Caco-2 (cell line): ENCODE measurements around the gene SPACA1. TPM values are rescaled to one million over a fixed set of nuclear protein-coding genes. Genes with fewer than 3 reads are reported as not detected.

Experiments used
- BruUV-seq: library from RNA; stranded (reverse); fragments of 400-500 nt; replicated peaks from 2 replicates; lab custom pipeline; 2021; lab: Mats Ljungman, UMichigan
- CTCF ChIA-PET: fragments of 300-600 bp; sonication (Branson Sonifier 250); formaldehyde crosslinking; loops from one replicate; lab custom pipeline; 2022; ENCODE audit warnings: antibody characterized with exemption; lab: Charles Lee
- POLR2A ChIA-PET: fragments of 300-600 bp; sonication (Branson Sonifier 250); formaldehyde crosslinking; loops from one replicate; lab custom pipeline; 2022; ENCODE audit warnings: antibody characterized with exemption; lab: Charles Lee
- DNase-seq, 2 experiments: peaks; one replicate each; pipeline versions ENCODE4 v3.0.0 to v3.0.0-alpha.2; 2020 to 2022
- H3K27me3 ChIP-seq: replicated peaks from 2 replicates; pipeline ENCODE4 v1.6.0; 2011; ENCODE audit warnings: low read length; ENCODE audit not compliant: control insufficient read depth, insufficient read depth
- H3K36me3 ChIP-seq: 2 replicates; pipeline ENCODE4 v1.5.1; 2011; ENCODE audit warnings: low read length; ENCODE audit not compliant: control insufficient read depth, insufficient read depth
- H3K4me1 ChIP-seq: fragments of 250-450 bp; sonication (Bioruptor Pico); 2 replicates; pipeline ENCODE4 v1.5.1; 2020; ENCODE audit warnings: mild to moderate bottlenecking
- H3K4me3 ChIP-seq: 2 replicates; pipeline ENCODE4 v1.5.1; 2011; ENCODE audit warnings: low read depth, mild to moderate bottlenecking, control low read depth, low read length
- H3K9me3 ChIP-seq: fragments of 250-450 bp; sonication (Bioruptor Pico); 2 replicates; pipeline ENCODE4 v1.5.1; 2020; ENCODE audit warnings: mild to moderate bottlenecking, moderate library complexity
- H3K27ac Mint-ChIP-seq: one replicate; pipeline ENCODE4 v1.8.0; 2022; ENCODE audit warnings: mixed read lengths; ENCODE audit not compliant: unreplicated experiment
- H3K27me3 Mint-ChIP-seq: one replicate; pipeline ENCODE4 v1.8.0; 2022; ENCODE audit warnings: mixed read lengths; ENCODE audit not compliant: insufficient read depth, unreplicated experiment
- H3K36me3 Mint-ChIP-seq: one replicate; pipeline ENCODE4 v1.8.0; 2022; ENCODE audit warnings: mild to moderate bottlenecking, mixed read lengths; ENCODE audit not compliant: insufficient read depth, unreplicated experiment
- H3K4me1 Mint-ChIP-seq: one replicate; pipeline ENCODE4 v1.8.0; 2022; ENCODE audit warnings: low read depth, mixed read lengths; ENCODE audit not compliant: unreplicated experiment
- H3K4me3 Mint-ChIP-seq: one replicate; pipeline ENCODE4 v1.8.0; 2022; ENCODE audit warnings: mild to moderate bottlenecking, moderate library complexity, mixed read lengths; ENCODE audit not compliant: unreplicated experiment
- H3K9me3 Mint-ChIP-seq: one replicate; pipeline ENCODE4 v1.8.0; 2022; ENCODE audit warnings: mixed read lengths; ENCODE audit not compliant: unreplicated experiment
- intact Hi-C: fragments of 100-400 bp; cut with micrococcal nuclease; formaldehyde crosslinking; loops from one replicate; pipeline ENCODE4 v1.10.0; 2022; ENCODE audit not compliant: unreplicated experiment
- total RNA-seq: library from RNA; stranded (reverse); gene quantifications from 2 replicates; pipeline ENCODE4 v1.2.3, GENCODE V29; 2022
- TF ChIP-seq, protein P1 (sequence below), 2 experiments: fragments of 200-600 bp in 1 of 2; IDR thresholded peaks; 1 replicate in 1 of 2; 2 replicates in 1 of 2; pipeline versions ENCODE4 v1.5.1 to v1.8.0; 2011 to 2022; ENCODE audit warnings: antibody characterized with exemption in 1 of 2, control low read depth in 1 of 2, inconsistent platforms in 1 of 2, low read depth in 1 of 2, low read length in 1 of 2, mild to moderate bottlenecking in 1 of 2, moderate library complexity in 1 of 2; ENCODE audit not compliant: insufficient read depth in 1 of 2, severe bottlenecking in 1 of 2, unreplicated experiment in 1 of 2

The SPACA1 gene
- total RNA-seq, 1 experiment from 2014 or later = not detected

DNA sequence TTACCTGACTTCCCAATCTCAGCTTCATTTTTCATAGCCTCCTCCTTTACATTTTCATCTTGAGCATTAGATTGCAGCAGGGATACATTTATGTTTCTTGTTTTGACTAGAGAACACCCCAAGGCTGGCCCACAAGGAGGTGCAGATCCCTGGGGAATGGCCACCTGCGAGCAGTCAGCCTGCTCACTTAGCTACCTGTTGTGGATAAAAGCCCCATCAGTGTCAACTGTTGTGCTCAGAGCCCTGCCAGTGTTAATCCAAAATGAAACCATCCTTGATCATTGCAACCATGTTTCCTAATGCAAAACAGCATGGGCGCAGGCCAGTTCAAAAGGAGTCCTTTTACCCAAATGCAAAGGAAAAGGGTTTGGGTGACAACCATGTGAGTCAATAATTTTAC lies 67.7 kb downstream of the SPACA1 start:
- Mint-ChIP-seq H3K27me3 (peaks cover 9% of the 10 kb centered on the region), H3K4me3 (no peak overlapping the region), H3K27ac (no peak overlapping the region), H3K9me3 (no peaks in the 10 kb centered on the region), H3K36me3 (no peaks in the 10 kb centered on the region), H3K4me1 (no peaks in the 10 kb centered on the region)
- POLR2A ChIA-PET = no interaction called here
- Histone ChIP-seq H3K4me1 (no peaks in the 10 kb centered on the region), H3K4me3 (no peak overlapping the region), H3K9me3 (no peaks in the 10 kb centered on the region), H3K36me3 (no peaks in the 10 kb centered on the region), H3K27me3 (no peaks in the 10 kb centered on the region)
- intact Hi-C loops = no loop called here
- no TSS peak for BruUV-seq
- TF ChIP-seq, protein P1, sequence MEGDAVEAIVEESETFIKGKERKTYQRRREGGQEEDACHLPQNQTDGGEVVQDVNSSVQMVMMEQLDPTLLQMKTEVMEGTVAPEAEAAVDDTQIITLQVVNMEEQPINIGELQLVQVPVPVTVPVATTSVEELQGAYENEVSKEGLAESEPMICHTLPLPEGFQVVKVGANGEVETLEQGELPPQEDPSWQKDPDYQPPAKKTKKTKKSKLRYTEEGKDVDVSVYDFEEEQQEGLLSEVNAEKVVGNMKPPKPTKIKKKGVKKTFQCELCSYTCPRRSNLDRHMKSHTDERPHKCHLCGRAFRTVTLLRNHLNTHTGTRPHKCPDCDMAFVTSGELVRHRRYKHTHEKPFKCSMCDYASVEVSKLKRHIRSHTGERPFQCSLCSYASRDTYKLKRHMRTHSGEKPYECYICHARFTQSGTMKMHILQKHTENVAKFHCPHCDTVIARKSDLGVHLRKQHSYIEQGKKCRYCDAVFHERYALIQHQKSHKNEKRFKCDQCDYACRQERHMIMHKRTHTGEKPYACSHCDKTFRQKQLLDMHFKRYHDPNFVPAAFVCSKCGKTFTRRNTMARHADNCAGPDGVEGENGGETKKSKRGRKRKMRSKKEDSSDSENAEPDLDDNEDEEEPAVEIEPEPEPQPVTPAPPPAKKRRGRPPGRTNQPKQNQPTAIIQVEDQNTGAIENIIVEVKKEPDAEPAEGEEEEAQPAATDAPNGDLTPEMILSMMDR (IDR thresholded peaks at IDR 0.05; ENCODE audit: insufficient read depth in 1 of 2, low read depth in 1 of 2, low read length in 1 of 2, severe bottlenecking in 1 of 2, unreplicated experiment in 1 of 2) = no peak
- CTCF ChIA-PET = no interaction called here
- DNase-seq = no peak

- Mint-ChIP-seq H3K27me3 (peaks cover 9% of the 10 kb centered on the region), H3K9me3 (no peaks in the 10 kb centered on the region), H3K36me3 (no peaks in the 10 kb centered on the region), H3K4me3 (no peak overlapping the region), H3K4me1 (no peaks in the 10 kb centered on the region), H3K27ac (no peak overlapping the region)
- Histone ChIP-seq H3K4me3 (no peak overlapping the region), H3K9me3 (no peaks in the 10 kb centered on the region), H3K4me1 (no peaks in the 10 kb centered on the region), H3K27me3 (no peaks in the 10 kb centered on the region), H3K36me3 (no peaks in the 10 kb centered on the region)
- ChIA-PET CTCF (no interaction called here), POLR2A (no interaction called here)
- TF ChIP-seq, protein P1 (IDR thresholded peaks at IDR 0.05; ENCODE audit: insufficient read depth in 1 of 2, low read depth in 1 of 2, low read length in 1 of 2, severe bottlenecking in 1 of 2, unreplicated experiment in 1 of 2) = no peak
- no TSS peak for BruUV-seq
- no peak for DNase-seq
- intact Hi-C loops = no loop called here
Measured at GRCh38 chr6:88116276-88116675, 68.6 kb downstream of the SPACA1 start.

Other genes with a start within 250 kb of the SPACA1 start
- gene CNR1, start 118.5 kb downstream of the SPACA1 start, total RNA-seq = not detected in 2 replicates